NCI-H526 treated with DMSO at 0.1 percent for 48 hours (cell line): ENCODE measurements around the gene TNFRSF9.

ENCODE experiments used
- DNase-seq: peaks from one replicate; lab custom pipeline; 2025; lab: John Stamatoyannopoulos, UW

Gene TNFRSF9

DNA sequence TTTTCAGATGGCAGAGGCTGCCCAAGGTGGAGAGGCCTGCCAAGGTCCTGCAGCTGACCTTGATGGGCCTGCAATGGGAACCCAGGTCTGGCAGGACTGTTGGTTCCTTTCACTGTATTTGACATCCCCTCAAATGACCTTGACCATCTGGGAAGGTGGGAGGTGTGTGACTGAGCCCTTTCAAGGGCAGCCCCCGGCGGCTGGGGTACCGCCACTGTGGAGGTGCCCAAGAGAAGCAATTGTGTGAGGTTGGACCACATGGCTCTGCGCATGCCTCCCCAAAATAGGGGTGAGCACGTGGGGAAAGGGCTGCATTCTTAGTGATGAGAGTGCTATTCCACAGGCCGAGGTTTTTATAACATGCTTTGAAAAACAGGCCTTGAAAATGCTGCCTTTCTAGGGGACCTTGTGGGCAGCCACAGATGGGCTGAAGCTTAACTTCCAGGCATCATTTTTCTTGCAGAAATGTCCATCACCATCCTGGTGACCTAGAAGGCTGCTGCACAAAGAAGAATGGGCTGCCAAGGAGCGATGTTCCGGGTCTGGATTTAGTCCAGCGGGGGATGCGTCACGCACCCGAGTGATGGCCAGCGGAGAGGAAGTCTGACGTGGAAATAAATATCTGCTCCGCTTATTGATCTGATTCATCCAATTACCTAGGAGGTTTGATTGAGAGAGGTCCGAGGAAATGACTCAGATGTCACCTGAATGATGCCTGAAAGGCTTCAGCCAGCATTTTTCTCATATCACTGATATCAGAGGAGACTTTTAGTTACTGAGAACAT is 71.3 kb downstream of the TNFRSF9 start:
- no peak for DNase-seq

DNA sequence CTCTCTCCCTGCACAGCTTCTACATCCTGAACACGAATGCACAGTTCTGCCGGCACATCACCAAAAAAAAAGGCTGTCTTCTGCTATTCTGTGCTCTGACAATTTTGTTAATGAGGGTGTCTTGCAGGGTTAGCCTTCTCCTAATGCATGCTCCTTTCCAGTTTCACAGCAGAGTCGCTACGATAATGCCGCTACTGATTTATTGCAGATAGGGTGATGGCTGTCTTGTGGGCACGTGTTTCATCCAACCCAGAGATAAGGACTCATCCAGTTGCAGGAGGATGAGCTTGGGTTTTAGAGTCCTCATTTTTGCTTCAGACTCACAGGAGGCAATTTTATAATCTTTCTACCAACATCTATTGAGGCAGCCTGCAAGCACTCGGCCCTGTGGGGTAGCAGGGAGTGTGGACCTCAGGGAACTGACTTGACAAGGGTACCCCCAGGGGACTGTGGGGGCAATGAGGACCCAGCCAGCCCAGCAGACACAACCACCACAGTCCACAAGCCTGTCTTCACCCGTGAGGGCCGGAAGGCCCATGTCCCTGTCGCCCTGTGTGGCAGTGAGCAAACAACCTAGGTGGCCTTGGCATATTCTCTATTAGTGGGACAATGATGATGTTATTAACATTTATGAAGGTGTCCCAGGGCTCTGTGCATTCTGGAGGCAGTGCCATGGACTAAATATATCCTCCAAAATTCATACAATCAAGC is 72.4 kb downstream of the TNFRSF9 start:
- no peak for DNase-seq

DNA sequence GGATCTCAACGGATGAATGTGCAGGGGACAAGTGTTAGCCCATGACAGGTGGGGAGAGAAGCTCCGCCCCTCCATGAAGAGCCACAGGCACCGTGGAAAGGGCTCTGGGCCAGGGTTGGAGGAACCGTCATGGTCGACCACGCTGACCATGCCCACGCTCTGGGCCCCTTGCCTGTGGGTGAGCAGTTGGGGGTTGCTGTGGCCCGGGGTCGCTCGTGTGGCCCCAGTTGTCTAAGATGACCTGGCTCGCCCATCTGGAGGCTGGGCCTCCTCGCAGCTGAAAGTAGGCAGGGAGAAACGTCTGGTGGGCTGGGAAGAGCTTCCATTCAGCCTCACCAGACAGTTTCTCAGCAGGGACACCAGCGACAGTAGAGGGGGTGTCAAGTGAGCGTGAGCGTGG is 74.7 kb downstream of the TNFRSF9 start:
- DNase-seq = no peak
